ENCODE results near the gene SFTPB.

Gene SFTPB

GRCh38 chr2:85702172-85702571 lies 34.2 kb upstream of the SFTPB start:
- no peak for DNase-seq

DNA sequence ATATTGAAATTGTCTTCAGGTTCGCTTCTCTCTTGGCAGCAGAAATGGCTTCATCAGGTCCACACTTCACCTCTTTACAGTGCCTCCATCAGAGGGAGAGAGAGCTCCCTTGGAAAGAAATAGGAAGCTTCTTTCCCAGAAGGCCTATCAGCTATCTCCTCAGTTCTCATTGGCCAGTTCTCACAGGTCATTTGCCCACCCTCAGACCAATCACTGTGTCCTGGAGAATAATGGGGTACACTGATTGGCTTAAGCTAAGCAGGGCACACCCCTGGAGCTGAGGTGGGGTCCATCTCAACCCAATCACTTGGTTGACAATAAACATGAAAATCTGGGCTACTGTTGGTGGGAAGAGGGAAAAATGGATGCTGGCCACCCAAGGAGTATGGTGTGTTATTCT lies 31.3 kb upstream of the SFTPB start:
- no peak for DNase-seq

DNA sequence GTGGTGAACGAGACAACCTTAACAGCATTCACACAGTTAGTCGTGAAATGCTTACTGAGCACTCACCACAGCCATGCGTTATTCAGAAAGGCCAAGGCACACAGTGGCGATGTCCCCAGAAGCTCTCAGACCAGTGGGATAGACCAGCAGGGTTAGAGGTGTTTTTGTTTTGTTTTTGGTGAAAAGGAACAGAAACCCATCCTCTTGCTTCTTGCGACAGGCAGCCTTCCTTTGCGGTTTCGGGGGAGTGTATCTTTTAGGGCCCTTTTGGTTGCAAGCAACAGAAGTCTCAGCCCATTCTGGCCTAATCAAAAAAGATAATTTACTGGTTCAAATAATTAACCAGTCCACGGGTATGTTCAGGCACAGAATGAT lies 30.9 kb upstream of the SFTPB start:
- no peak for DNase-seq

DNA sequence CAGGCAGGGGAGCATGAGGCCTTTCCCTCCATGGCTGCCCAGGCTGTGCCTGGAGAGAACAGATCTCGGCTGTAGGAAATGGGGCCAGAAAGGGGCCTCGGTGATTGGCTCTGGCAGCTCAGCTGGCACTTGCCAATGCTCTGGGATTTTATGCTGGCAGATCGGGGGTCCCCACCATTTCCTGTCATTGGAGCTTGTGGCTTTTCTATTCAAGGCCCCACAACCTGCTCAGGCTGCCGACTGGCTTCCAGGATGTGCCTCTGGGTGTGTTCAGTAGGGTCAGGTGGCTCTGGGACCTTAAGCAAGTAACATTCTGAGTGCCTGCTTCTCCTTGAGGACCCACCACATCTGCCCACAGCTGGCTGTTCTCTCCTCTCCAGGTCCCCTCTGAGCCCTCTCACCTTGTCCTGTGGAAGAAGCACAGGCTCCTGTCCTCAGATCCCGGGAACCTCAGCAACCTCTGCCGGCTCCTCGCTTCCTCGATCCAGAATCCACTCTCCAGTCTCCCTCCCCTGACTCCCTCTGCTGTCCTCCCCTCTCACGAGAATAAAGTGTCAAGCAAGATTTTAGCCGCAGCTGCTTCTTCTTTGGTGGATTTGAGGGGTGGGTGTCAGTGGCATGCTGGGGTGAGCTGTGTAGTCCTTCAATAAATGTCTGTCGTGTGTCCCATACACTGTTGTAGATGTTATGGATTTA lies 30.3 kb upstream of the SFTPB start:
- DNase-seq = no peak

DNA sequence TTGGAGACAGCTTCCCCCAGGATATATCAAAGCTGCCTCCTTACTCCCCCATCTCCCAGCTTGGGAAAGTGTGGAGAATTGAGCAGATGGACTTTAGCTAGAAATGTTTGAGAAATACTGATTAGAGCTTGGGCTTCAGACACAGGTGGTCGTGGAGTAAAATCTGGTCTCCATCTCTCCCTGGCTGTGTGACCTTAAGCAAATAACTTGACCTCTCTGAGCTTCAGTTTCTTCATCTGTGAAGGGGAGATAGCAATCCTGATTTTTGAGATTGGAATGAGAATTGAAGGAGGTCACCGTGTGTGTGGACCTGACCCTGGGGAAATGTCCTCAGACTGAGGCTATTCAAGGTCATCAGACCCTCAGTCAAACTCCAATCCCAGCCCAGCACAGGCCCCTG lies 29.7 kb upstream of the SFTPB start:
- no peak for DNase-seq

DNA sequence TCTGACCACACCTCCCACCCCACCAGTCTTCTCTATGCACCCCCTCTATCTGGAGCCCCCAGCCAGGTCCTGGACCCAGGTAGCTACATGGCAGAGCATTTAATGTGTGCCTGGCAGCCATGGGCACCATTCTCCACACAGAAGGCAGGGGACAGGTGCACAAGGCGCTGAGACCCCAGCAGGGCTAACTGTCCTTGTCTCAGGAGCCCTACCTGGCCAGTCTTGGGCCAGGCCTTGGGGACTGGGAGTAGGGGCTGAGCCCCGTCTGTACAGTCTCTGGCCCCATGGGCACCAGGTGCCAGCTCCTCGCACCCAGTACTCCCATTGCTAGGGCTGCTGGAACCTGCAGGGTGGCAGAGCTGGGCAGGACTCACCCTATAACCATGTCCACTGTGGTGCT lies 29.1 kb upstream of the SFTPB start:
- DNase-seq = no peak

GRCh38 chr2:85695691-85696668 lies 28.0 kb upstream of the SFTPB start:
- DNase-seq = no peak

DNA sequence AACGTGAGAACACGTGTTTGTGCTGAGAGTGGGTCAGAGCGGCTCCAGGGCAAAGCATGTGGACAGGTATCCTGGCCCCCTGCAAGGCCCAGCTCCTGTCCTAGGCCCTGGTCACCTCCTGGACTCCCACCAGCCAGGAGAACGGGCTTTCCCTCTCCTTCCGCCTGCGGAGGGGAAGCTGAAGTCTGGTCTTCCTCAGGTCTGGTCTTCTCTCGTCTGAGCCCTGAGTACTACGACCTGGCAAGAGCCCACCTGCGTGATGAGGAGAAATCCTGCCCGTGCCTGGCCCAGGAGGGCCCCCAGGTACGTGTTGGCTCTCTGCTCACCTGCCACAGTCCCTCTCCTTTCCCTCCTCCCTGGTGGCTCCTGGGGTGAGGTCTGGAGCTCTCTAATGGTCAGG lies 27.1 kb upstream of the SFTPB start:
- no peak for DNase-seq

DNA sequence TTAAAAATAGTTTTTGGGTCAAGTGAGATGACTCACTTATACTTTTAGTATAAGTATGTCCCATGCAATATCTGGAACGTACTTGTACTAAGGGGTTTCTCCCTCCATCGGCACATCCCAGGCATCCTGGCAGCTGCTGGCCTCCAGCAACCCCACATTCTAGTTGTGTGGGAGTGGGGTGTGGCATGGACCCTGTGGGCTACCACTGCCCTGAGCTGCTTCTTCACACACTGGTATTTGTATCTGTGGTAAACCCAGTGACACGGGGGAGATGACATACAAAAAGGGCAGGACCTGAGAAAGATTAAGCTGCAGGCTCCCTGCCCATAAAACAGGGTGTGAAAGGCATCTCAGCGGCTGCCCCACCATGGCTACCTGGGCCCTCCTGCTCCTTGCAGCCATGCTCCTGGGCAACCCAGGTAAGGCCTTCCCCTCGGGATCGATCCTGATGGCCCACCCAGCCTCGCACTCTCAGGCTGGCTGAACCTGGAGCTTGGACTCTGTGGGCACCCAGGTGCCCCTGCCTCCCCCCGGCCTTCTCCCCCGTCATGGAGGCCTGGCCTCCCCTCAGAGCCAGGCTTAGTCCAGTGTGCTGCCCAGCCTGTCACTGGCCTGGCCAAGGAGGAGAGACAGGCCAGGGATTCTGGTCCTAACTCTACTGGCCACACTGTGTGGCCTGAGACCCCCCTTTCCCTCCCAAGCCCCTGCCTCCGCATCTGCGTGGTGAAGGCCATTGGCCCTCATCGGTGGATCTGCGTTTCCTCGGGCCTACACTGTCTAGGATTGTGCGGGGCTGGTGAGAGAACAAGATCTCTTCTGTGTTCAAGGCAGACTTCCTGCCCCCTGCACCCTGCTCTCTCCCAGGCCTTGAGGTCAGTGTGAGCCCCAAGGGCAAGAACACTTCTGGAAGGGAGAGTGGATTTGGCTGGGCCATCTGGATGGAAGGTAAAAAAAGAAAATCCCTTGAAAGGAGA lies 26.3 kb upstream of the SFTPB start, which contains the start of gene GNLY:
Gene GNLY, plus strand, starts transcription at position 307 of the 974 bp plus-strand sequence. Its CDS starts 61 bp downstream, at position 368.
- DNase-seq = no peak

DNA sequence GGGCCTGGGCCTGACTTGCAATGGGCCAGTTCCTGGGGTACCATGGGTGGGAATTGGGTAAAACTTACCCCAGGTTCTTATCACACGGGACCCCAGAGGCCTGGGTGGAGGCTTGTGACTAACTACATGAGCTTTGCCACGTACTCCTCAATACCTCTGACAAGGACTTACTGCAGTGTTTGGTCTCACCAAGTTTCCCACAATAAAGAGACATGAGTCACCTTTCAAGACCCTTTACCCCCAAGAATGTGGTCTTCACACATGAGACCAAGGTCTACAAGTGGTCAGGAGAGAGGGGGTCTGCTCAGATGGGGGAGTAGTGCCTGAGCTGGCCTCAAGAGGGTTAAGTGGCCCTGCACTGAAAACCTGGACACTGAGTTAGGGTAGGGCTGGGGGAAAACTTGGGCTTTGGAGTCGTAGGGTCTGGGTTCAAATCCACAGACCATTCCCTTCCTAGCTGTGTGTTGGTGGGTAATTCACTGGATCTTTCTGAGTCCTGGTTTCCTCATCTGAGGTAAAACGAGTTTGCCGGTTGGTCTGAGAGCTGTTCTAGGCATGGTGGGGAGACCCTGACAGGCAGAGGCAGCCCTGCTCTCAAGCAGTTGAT lies 24.1 kb upstream of the SFTPB start:
- no peak for DNase-seq

DNA sequence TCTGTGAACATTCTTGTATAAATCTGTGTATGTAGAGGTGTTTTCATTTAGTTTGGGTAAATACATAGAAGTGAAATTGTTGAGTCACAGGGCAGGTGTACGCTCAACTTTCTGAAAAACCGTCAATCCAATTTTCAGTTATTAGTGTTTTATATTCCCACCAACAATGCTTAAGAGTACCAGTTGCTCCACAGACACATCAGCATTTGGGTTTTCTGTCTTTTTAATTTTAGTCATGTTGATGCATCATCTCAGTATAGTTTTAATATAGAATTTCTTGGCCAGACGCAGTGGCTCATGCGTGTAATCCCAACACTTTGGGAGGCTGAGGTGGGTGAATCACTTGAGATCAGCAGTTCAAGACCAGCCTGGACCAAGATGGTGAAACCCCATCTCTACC lies 22.9 kb upstream of the SFTPB start:
- no peak for DNase-seq

GRCh38 chr2:85684806-85685205 lies 16.8 kb upstream of the SFTPB start:
- no peak for DNase-seq

DNA sequence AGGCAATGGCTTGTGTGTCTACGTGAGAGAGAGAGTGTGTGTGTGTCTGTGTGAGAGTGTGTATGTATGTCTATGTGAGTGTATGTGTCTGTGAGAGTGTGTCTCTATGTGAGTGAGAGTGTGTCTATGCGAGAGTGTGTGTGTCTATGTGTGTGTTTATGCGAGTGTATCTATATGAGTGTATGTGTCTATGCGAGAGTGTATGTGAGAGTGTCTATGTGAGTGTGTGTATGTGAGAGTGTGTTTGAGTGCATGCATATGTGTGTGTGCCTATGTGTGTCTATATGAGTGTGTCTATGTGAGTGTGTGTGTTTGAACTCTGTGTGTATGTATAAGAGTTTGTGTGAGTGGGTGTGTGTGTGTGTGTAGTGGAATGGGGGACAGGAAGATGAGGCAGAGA lies 16.4 kb upstream of the SFTPB start:
- DNase-seq = no peak

- DNase-seq = no peak
These were observed 14.4 kb upstream of the SFTPB start for GRCh38 chr2:85682378-85682777.

- DNase-seq = no peak
These were observed 13.8 kb upstream of the SFTPB start for GRCh38 chr2:85681776-85682175.

DNA sequence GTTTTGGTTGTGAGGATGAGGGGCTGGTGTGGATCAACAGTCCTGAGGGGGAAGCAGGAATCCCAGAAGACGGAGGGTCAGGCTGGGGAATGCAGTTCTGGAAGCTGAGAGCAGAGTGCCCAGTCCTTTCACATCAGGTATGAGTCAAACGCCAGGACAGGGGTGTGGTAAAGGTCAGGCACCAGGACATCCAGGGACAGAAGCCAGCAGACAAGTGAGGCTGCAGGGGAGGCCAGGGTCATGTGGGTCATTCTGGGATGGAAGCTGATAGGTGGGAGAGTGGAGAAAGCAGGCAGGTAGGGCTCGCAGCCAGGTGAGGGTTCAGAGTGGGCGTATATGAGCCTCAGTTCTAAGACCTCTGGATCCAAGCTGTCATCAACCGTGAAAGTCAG lies 13.4 kb upstream of the SFTPB start:
- DNase-seq = no peak

GRCh38 chr2:85680707-85681371 lies 12.8 kb upstream of the SFTPB start:
- no peak for DNase-seq

DNA sequence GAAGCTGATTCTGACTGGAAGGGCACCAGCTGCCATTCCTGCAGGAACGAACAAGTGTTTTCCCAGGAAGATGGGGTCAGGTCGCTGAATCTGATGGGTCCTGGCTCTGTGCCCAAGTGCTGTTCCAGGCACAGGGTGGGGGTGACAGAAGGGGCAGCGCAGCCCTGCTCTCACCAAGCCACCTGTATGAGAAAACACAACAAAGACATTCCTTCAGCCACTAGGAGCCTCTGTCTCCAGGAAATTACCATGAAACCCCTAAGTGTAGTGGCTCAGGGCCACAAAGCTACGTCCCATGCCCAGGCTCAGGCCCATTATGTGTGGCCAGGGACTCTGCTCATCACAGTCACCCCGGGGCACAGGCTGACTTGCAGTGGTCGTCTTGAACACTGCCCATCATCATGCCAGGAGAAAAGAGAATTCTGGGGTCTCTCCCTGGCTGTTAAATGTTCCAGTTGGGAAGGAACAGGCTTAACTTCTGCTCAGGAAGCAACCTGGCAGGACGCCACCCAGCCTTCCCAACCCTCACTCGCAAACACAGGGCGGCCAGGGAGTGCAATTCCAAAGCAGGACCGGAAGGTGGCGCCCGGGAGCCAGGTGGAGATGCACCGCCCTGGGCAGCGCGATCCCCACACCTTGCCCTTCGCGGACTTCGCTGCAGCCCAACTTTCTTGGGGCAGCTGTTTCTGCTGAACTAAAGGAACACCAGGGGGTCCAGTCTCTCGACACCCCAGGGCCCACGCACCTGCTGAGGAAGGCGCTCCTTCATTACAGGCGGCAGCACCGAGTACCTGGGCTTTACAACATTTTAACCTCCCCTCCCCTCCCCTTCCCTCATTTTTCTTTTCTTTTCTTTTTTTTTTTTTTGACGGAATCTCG lies 11.0 kb upstream of the SFTPB start:
- DNase-seq = peak; percentile 90

GRCh38 chr2:85678377-85678776 lies 10.4 kb upstream of the SFTPB start:
- DNase-seq = no peak

- DNase-seq = no peak
These were observed 8.0 kb upstream of the SFTPB start for GRCh38 chr2:85675866-85676548.
